KMS-11 (cell line): Measurements from ENCODE around the gene SORCS2.

Experiments
- H2AFZ ChIP-seq: fragments of 200-600 bp; sonication (generic); 2 replicates; pipeline ENCODE4 v1.6.1; 2016; ENCODE audit warnings: antibody characterized with exemption, mixed run types, low read depth
- H3K27ac ChIP-seq: fragments of 200-600 bp; sonication (generic); 2 replicates; pipeline ENCODE4 v1.6.1; 2016; ENCODE audit warnings: mild to moderate bottlenecking, mixed run types
- H3K27me3 ChIP-seq: fragments of 200-600 bp; sonication (generic); 2 replicates; pipeline ENCODE4 v1.6.1; 2017; ENCODE audit warnings: mild to moderate bottlenecking, low read depth, mixed run types, moderate library complexity; ENCODE audit not compliant: insufficient read depth
- H3K36me3 ChIP-seq: fragments of 200-600 bp; sonication (generic); 2 replicates; pipeline ENCODE4 v1.6.1; 2017; ENCODE audit warnings: mild to moderate bottlenecking, mixed run types; ENCODE audit not compliant: insufficient read depth
- H3K4me1 ChIP-seq: fragments of 200-600 bp; sonication (generic); 2 replicates; pipeline ENCODE4 v1.6.1; 2016; ENCODE audit warnings: mild to moderate bottlenecking, low read depth, mixed run types; ENCODE audit not compliant: poor library complexity, severe bottlenecking
- H3K4me2 ChIP-seq: fragments of 200-600 bp; sonication (generic); 2 replicates; pipeline ENCODE4 v1.7.0; 2016; ENCODE audit warnings: mild to moderate bottlenecking, mixed run types
- H3K4me3 ChIP-seq: fragments of 200-600 bp; sonication (generic); IDR thresholded peaks from 2 replicates; pipeline ENCODE4 v1.6.1; 2017; ENCODE audit warnings: low read depth, low read length, mixed read lengths; ENCODE audit not compliant: insufficient read depth
- H3K79me2 ChIP-seq: fragments of 200-600 bp; sonication (generic); 2 replicates; pipeline ENCODE4 v1.6.1; 2016; ENCODE audit warnings: low read depth, mixed run types; ENCODE audit not compliant: insufficient read depth
- H3K9ac ChIP-seq: fragments of 200-600 bp; sonication (generic); 2 replicates; pipeline ENCODE4 v1.6.1; 2016; ENCODE audit warnings: mild to moderate bottlenecking, mixed run types
- H4K20me1 ChIP-seq: fragments of 200-600 bp; sonication (generic); 2 replicates; pipeline ENCODE4 v1.6.1; 2016; ENCODE audit warnings: mild to moderate bottlenecking, mixed run types; ENCODE audit not compliant: insufficient read depth
- CTCF ChIP-seq: fragments of 200-600 bp; sonication (generic); conservative IDR thresholded peaks from 2 replicates; pipeline ENCODE4 v1.6.1; 2017; ENCODE audit warnings: low read depth, mild to moderate bottlenecking, antibody characterized with exemption, low read length, moderate library complexity, mixed read lengths

The SORCS2 gene

DNA sequence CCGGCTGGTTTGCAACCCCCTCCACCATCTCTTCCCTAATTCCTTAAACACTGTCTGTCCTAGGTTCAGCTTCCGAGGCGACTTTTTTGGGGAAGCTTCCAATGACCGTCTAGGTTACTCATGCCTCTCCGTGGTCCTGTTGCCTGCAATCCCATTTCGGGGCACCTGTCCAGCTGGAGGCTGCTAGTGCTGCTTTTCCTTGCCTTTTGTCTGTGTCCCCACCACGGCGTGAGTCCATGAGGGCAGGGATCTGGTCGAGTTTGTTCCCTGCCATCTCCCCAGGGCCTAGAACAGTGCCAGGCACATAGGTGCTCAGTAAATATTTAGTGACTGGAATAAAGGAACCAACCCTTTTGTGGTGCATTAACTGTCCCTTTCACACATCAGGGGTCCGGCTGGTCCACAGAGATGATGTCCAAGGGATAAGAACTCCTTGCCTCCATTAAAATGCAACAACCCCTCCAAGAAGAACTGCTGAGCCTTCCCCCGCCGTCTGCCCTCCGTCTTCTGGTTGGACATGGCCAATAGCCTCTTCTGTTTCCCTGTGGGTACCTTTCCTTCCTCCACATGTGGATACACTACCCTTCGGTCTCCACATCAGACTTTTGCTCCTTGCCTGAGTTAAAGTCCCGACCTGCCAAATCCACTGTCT is 5.7 kb upstream of the SORCS2 start:
- Histone ChIP-seq H3K36me3 (no peaks in the 10 kb centered on the region), H2AFZ (no peak overlapping the region), H3K9ac (no peak overlapping the region), H4K20me1 (no peaks in the 10 kb centered on the region), H3K27ac (no peak overlapping the region), H3K4me2 (no peak overlapping the region), H3K79me2 (no peaks in the 10 kb centered on the region), H3K27me3 (peaks cover 12% of the 10 kb centered on the region; the same call in 1 of the 2 replicates), H3K4me3 (no peak overlapping the region), H3K4me1 (no peaks in the 10 kb centered on the region)
- no peak for TF ChIP-seq CTCF

DNA sequence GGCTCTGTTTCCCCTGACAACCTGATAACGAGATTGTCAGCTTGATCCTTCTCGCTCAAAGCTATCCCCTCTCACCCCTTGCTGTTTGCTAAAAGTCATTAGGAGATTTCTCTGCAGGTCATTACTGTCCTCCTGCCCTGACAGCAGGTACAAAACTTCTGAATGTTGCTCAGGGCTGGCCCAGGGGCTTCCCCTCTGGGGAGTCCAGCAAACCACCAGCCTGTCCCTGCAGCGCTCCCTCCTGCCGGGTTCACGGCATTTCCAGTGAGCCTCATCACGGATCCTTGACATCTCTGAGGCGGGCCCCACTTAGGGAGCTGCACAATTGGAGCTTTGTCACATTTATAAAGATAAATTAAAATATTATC is 5.2 kb upstream of the SORCS2 start:
- no peaks in the 10 kb centered on the region for H4K20me1 ChIP-seq
- H3K27ac ChIP-seq = no peak overlapping the region
- no peaks in the 10 kb centered on the region for H3K36me3 ChIP-seq
- H3K4me3 ChIP-seq = no peak overlapping the region
- H3K27me3 ChIP-seq = peaks cover 12% of the 10 kb centered on the region; the same call in 1 of the 2 replicates
- no peak for TF ChIP-seq CTCF
- no peak overlapping the region for H3K9ac ChIP-seq
- no peak overlapping the region for H2AFZ ChIP-seq
- H3K4me2 ChIP-seq = no peak overlapping the region
- H3K4me1 ChIP-seq = no peaks in the 10 kb centered on the region
- no peaks in the 10 kb centered on the region for H3K79me2 ChIP-seq

DNA sequence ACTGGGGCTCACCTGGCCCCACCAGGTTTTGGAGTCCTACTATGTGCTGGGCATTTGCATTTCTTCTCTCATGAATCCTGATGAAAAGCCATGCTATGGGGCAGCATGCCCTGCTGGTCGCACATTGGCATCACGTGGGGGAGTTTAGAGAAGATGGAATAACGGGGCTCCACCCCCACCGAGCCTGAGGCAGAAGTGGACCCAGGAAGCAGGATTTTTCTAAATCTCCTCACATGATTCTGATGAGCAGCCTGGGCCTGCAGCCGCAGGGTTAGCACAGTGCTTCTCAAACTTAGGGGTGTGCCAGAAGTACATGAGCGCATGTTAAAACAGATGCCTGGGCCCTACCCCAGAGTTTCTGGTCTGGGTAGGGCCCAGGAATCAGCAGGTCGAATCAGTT is 4.6 kb upstream of the SORCS2 start:
- no peak overlapping the region for H2AFZ ChIP-seq
- H3K27me3 ChIP-seq = peaks cover 12% of the 10 kb centered on the region; the same call in 1 of the 2 replicates
- no peaks in the 10 kb centered on the region for H4K20me1 ChIP-seq
- no peak overlapping the region for H3K4me2 ChIP-seq
- H3K36me3 ChIP-seq = no peaks in the 10 kb centered on the region
- H3K27ac ChIP-seq = no peak overlapping the region
- H3K9ac ChIP-seq = no peak overlapping the region
- H3K79me2 ChIP-seq = no peaks in the 10 kb centered on the region
- TF ChIP-seq CTCF = no peak
- no peak overlapping the region for H3K4me3 ChIP-seq
- H3K4me1 ChIP-seq = no peaks in the 10 kb centered on the region

DNA sequence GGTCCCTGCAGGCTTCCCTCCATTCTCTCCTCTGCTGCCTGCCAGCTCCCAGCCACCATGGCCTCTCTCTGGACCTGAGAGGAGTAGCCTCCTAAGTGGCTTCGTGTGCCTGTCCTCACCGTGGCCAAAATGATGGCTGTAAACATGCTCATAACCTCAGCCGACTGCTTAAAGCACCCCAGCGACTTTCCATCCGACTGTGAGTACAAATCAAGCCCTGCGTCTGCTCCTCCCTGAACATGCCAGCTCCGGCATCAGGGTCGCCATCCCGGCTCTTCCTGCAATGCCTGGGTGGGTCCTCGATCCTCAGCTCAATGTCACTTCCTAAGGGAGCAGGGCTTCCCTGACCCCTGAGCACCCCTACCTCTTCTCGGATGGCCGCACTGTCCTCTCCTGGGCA is 3.3 kb upstream of the SORCS2 start:
- no peaks in the 10 kb centered on the region for H4K20me1 ChIP-seq
- no peak for TF ChIP-seq CTCF
- H3K36me3 ChIP-seq = no peaks in the 10 kb centered on the region
- no peaks in the 10 kb centered on the region for H3K4me1 ChIP-seq
- no peak overlapping the region for H3K9ac ChIP-seq
- no peaks in the 10 kb centered on the region for H3K79me2 ChIP-seq
- no peak overlapping the region for H3K4me3 ChIP-seq
- no peak overlapping the region for H3K27ac ChIP-seq
- no peak overlapping the region for H2AFZ ChIP-seq
- H3K4me2 ChIP-seq = no peak overlapping the region
- H3K27me3 ChIP-seq = peaks cover 12% of the 10 kb centered on the region; the same call in 1 of the 2 replicates
